Spleen (tissue), 7 donors: ENCODE results near the gene VKORC1L1.
"Not testable (repeated sequence)": the region's sequence is repeated elsewhere in the genome, so short reads cannot be mapped to it uniquely, and the experiment has no call there.

Experiments used
- POLR2A ChIP-seq, 3 donors: fragments of 450-650 bp; IDR thresholded peaks; one replicate each; pipeline ENCODE4 v1.5.1; 2017; ENCODE audit warnings: antibody characterized with exemption in 3 of 3, mild to moderate bottlenecking in 1 of 3
- POLR2AphosphoS5 ChIP-seq, 3 donors: sonication (generic); formaldehyde crosslinking; IDR thresholded peaks; one replicate each; pipeline ENCODE4 v1.5.1; 2017; ENCODE audit warnings: antibody characterized with exemption in 3 of 3
- TF ChIP-seq, protein P1 (sequence below), 11 experiments: fragments of 200-600 bp in 7 of 11; fragments of 450-650 bp in 4 of 11; sonication (generic) in 4 of 11; IDR thresholded peaks in 8 of 11; conservative IDR thresholded peaks in 3 of 11; 1 replicate in 7 of 11; 2 replicates in 4 of 11; pipeline versions ENCODE4 v1.4.0 to v1.8.0; 2016 to 2021; ENCODE audit warnings: antibody characterized with exemption in 11 of 11, inconsistent platforms in 4 of 11, mild to moderate bottlenecking in 1 of 11
- donor health status: DM: no; HTN: no; CAD: no; lungs with moderate emphysema.
- donor health status: DM: no; HTN: no; CAD: no.
- donor health status: DM: no; HTN: no; CAD: no.

DNA sequence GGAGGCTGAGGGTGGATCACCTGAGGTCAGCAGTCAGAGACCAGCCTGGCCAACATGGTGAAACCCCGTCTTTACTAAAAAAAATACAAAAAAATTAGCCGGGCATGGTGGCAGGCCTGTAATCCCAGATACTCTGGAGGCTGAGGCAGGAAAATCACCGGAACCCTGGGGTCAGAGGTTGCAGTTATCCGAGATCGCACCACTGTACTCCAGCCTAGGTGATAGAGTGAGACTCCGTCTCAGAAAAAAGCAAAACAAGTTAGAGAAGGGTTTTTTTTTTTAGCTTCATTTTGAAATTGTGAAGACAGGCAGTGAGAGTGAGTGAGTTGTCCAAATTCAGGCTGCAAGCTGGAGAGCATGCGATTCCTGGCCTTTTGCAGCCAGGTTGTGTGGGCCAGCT is 19.0 kb upstream of the VKORC1L1 start:
- TF ChIP-seq, protein P1, sequence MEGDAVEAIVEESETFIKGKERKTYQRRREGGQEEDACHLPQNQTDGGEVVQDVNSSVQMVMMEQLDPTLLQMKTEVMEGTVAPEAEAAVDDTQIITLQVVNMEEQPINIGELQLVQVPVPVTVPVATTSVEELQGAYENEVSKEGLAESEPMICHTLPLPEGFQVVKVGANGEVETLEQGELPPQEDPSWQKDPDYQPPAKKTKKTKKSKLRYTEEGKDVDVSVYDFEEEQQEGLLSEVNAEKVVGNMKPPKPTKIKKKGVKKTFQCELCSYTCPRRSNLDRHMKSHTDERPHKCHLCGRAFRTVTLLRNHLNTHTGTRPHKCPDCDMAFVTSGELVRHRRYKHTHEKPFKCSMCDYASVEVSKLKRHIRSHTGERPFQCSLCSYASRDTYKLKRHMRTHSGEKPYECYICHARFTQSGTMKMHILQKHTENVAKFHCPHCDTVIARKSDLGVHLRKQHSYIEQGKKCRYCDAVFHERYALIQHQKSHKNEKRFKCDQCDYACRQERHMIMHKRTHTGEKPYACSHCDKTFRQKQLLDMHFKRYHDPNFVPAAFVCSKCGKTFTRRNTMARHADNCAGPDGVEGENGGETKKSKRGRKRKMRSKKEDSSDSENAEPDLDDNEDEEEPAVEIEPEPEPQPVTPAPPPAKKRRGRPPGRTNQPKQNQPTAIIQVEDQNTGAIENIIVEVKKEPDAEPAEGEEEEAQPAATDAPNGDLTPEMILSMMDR (IDR thresholded peaks at IDR 0.05 in 8 of 11, conservative IDR thresholded peaks at IDR 0.05 in 3 of 11): not testable (repeated sequence)
- not testable (repeated sequence) for TF ChIP-seq POLR2A, POLR2AphosphoS5 (IDR thresholded peaks at IDR 0.05)
